ENCODE measurements around the gene ARHGEF1.
"Not testable (repeated sequence)": the region's sequence is repeated elsewhere in the genome, so short reads cannot be mapped to it uniquely, and the experiment has no call there.

ARHGEF1 gene

DNA sequence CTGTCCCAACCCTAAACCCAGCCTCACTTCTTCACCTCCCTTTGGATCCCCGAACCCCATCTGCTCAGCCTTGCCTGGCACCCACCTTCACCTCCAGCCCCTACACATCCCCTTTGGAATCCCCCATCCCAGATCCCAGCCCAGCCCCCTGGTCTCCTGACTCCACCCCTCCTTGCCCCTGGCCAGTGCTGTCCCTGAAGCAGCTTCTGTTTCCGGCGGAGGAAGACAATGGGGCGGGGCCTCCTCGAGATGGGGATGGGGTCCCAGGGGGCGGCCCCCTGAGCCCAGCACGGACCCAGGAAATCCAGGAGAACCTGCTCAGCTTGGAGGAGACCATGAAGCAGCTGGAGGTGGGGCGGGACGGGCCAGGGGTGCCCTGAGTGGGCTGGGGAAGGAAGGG lies 23.3 kb downstream of the ARHGEF1 start:
- DNase-seq = no peak

DNA sequence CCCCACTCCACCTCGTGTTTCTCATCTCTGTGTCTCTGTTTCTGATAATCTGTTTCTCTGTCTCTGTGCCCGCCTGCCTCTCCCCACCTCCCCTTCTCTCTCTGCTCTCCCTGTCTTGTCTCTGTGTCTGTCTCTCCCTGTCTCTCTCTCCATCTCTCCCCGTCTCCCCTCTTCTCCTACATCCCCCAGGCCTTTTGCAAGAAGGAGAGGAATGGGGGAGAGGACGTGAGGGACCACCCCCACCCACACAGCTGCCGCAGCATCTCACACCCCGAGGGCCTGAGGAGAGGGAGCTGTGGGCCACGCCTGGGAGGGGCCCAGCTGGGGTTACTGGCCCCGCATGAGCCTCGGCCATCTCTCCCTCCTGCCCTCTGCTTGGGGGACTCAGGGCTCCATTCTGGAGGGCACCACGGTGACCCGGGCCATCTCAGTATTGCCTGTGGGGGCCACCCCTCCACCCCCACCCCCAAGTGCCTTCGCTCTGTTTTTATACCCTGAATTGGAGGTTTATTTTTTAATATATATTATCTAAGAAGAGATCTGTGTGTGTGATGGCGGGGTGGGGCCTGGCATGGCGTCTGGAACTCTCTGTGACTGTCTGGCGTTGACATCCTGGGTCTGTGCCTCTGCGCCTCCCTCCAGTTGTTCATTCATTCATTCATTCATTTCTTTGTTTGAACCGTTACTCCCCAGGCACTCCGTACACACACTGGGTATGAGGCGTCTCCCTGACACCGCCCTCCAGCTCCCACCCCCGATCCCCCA lies 24.1 kb downstream of the ARHGEF1 start:
- no peak for DNase-seq

DNA sequence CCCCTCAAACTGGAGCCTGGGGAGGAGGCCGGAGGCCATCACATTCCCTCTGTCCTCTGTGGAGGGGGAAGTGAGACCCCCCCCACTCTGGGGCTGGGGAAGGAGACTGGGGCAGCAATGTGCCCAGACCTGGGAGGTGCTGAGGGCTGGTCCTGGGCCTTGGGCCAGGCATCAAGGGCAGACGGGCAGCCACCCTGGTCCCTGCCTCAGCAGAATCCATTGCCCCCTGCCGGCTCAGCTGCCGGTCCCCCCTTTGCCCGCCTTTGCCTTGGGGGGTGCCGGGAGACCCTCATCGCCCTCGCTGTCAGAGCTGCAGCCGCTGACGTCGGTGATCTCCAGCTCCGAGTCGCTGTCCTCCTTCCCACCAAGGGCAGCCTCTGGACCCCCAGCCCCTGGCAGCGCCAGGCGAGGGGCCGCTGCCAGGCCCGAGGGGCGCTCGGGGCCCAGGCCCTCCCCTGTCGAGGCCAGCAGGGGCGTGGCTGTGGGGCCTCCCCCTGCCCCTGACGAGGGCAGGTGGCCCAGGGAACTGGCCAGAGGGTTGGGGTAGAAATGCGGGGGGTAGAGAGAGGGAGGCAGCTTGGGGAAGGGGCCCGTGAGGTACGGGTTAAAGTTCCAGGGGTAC lies 25.1 kb downstream of the ARHGEF1 start:
- DNase-seq = no peak

GRCh38 chr19:41908724-41909464 lies 25.9 kb downstream of the ARHGEF1 start:
- no peak for DNase-seq

GRCh38 chr19:41909706-41910105 lies 26.7 kb downstream of the ARHGEF1 start:
- DNase-seq = no peak

GRCh38 chr19:41910240-41910991 lies 27.4 kb downstream of the ARHGEF1 start:
- no peak for DNase-seq

DNA sequence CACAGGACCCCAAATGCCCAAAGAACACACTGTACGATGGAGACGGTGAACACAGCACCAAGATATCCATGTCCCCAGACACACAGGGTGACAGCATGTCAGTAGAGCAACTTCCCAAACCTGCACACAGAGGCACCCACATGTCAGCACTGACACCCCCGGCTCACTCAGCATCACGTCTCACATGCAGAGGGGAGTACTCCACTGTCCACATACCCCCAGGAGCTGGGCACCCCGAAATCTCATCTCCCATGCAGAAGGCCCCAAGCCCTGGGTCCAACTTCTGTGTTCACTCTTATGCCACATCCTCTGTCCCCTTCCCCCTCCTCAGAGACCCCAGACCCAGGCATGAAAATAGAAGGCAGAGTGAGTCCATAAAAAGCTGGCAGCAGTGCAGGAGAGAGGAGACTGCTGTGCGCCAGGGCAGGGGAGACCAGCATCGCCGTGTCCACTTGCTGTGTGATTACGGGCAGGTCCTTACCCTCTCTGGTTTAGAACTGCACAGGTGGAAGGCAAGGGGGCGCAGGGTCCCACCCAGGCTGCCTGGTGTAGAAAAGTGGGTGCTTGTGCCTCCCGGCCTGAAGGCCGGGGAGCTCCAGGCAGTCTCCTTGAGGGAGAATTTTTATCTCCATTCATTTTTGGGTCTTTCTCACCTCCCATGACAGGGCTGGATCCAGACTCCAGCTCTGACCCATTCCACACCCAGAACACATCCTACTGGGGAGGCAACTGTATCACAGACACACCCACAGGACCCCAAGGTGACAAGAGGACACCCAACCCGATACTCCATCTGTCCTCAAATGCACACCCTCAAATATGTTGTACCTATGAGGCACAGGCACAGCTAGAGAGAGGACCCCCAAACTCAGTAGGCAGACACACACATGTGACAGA lies 28.3 kb downstream of the ARHGEF1 start:
- DNase-seq = no peak

DNA sequence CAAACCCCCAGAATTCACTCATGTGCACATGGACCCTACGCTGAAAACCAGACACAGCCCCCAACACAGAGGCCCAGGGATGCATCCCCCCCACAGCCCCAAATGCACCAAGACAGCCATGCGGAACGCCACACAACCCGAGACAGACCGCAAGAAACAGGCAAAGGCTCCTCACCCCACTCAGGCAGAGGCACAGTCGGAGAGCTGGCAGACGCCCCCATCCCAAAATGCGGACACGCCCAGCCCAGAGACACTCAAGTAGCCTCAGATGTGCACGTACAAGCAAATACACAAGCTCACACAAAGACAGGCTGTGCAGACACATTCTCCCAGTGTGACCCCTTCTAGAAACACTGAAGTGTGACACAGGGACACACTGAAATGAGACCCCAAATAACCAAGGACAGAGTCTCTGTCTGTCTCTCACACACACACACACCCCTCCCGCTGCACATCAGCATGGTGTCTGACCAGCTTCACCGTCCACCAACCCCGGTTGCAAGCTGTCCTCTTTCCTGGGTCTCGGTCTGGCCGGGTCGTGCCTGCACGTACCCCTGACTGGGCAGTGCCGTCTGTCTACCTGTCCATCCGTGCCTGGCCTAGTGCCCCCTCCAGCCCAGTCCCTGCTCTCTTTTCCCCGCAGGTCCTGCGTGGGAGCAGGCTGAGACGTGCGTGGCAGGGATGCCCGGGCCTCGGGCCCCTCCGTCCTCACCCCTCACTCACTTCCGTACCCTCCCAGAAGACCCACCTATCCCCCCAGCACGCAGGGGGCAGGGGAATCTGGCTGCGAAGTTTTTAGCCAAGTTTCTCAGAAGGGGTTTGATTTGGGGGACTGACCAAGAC lies 29.1 kb downstream of the ARHGEF1 start:
- DNase-seq = no peak

- DNase-seq = peak; percentile 47
Measured at GRCh38 chr19:41912899-41913537, 30.0 kb downstream of the ARHGEF1 start.

- no peak for DNase-seq
Measured at GRCh38 chr19:41913538-41914423, 30.8 kb downstream of the ARHGEF1 start.

DNA sequence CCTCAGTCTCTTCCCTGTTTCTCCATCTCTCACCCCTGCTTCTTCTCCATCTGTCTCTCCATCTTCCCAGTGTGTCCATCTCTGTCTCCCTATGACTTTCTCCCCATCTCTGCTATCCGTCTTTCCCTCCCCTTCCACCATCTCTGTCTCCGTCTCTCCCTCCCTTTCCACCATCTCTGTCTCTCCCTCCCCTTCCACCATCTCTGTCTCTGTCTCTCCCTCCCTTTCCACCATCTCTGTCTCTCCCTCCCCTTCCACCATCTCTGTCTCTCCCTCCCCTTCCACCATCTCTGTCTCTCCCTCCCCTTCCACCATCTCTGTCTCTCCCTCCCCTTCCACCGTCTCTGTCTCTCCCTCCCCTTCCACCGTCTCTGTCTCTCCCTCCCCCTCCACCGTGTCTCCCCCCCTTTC lies 31.4 kb downstream of the ARHGEF1 start:
- not testable (repeated sequence) for DNase-seq

DNA sequence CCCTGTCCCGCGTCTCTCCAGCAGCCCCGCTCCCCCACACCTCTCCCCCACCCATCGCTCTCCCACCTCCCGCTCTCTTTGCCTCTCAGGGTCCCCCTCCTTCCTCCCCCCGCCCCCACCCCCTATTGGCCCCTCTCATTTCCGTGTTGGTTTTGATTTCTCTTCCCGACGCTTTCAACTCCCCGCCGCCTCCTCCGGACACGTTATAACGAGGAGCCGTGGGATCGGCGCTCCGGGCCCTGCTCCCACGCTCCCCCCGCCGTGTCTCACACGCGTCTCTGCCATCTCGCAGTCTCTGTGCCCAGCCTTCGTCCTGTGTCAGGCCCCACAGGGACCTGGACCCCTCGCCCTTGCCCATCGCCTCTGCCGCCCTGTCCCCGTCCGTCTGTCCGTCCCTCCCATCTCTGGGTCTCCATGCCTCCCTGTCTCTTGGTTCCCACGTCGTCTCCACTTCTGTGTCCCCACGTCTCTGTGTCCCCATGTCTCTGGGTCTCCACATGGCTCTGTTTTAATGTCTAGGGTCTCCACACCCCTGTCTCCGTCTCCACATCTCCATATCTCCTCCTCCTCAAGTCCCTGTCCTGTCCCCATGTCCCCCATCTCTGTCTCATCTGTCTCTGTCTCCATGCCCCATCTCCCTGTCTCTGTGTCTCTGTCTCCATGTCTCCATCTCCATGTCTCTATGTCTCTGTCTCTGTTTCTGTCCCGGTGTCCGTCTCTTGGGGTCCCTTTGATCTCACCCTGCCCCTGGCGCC lies 32.2 kb downstream of the ARHGEF1 start:
- no peak for DNase-seq

DNA sequence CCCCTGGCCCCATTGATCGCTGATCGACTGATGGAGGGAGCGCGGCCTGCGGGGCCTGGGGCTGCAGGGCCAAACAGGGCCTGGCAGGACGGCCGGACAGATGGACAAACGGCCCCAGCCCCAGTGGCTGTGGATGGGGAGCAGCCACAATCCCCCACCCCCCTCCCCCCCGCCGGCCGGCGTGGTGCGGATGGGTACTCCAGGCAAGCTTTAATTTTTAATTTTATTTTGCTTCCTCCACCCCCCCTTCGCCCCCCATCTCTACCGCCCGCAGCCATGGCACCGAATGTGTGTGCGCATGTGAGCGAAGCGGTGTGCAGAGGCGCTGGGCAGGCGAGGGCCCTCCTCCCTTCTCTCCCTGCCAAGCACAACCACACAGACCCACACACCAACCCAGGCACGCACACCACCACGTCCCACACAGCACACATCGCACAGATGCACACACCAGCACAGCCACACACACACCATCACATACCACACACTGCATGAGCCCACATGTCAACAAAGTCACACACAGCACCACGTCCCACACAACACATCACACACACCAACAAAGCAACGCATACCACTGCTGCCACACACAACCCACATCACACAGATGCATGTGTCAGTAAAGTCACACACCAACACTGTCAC lies 32.9 kb downstream of the ARHGEF1 start:
- DNase-seq = no peak

- DNase-seq = no peak
Measured at GRCh38 chr19:41917676-41918075, 34.7 kb downstream of the ARHGEF1 start.

DNA sequence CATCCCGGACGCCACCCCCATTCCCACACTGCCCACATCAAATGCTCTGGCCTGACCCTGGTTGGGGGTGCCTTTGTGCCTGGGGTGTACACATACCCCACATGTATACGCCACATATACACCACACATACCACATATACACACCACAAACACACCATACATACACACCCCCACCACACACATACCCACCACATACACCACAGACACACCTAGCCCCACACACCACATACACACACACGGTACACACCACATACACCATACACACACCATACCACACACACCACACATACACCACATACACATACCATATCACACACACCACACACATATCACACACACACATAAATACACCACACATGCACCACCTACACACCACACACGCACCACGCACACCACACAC lies 35.1 kb downstream of the ARHGEF1 start:
- no peak for DNase-seq

DNA sequence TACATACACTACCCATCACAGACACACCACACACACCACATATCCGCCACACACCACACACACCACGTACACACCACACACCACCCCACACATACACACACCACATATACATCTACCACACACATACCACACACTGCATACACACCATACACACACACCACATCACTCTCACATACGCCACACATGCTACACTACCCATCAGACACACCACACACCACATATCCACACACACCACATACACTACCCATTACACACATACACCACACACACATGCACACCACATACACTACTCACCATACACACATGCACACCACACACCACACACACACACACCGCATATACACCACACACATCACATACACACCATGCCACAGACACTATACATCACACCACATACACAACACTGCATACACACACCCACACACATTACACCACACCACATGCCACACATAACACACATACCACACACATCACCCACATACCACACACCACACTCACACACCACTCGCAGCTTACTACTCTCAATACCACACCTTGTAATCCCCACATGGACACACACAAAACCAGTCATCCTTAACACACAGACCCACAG lies 35.8 kb downstream of the ARHGEF1 start:
- no peak for DNase-seq

- DNase-seq = no peak
Measured at GRCh38 chr19:41919948-41920712, 37.1 kb downstream of the ARHGEF1 start.
